K562 (cell line): ENCODE measurements around the gene RPH3AL. TPM values are rescaled to one million over a fixed set of nuclear protein-coding genes. Genes with fewer than 3 reads are reported as not detected.

Experiments
- ATAC-seq: fragments of 200-7000 bp; cut with Tn5 transposase; 3 replicates; pipeline ENCODE4 v1.9.1; 2020; ENCODE audit warnings: moderate library complexity
- BruUV-seq: library from RNA; stranded (reverse); fragments of 400-500 nt; replicated peaks from 2 replicates; lab custom pipeline; 2021; lab: Mats Ljungman, UMichigan
- CTCF ChIA-PET: fragments of 300-600 bp; formaldehyde crosslinking; extraction: SDS; loops from one replicate; lab custom pipeline; 2021; ENCODE audit warnings: low intra/inter-chr PET ratio; lab: Yijun Ruan, JAX
- POLR2A ChIA-PET: fragments of 300-600, 350-650 bp; sonication (Branson Sonifier 250); formaldehyde crosslinking; extraction: SDS; loops from one replicate; lab custom pipeline; 2021; ENCODE audit warnings: antibody characterized with exemption, inconsistent platforms; lab: Yijun Ruan, JAX
- DNase-seq, 4 experiments: peaks; one replicate each; pipeline versions ENCODE4 v3.0.0 to v3.0.0-alpha.2; 2011 to 2018; ENCODE audit warnings: low spot score in 3 of 4, mixed read lengths in 3 of 4; ENCODE audit errors: extremely low read depth in 1 of 4
- FAIRE-seq: peaks from 2 replicates; lab custom pipeline; 2011; peaks lifted over from hg19 to GRCh38; lab: Jason Lieb, UNC
- H2AFZ ChIP-seq: 2 replicates; pipeline ENCODE4 v1.6.0; 2011; ENCODE audit warnings: low read depth, low read length, control low read depth, inconsistent platforms
- H3K27ac ChIP-seq: fragments of 200-600 bp; 3 replicates; pipeline ENCODE4 v1.8.0; 2011; ENCODE audit warnings: low read depth, mild to moderate bottlenecking, control low read depth, inconsistent platforms, low read length, moderate library complexity, mixed read lengths; ENCODE audit errors: extremely low read depth
- H3K27me3 ChIP-seq, 2 experiments: fragments of 300-600 bp in 1 of 2; 2 replicates in 1 of 2; 3 replicates in 1 of 2; pipeline versions ENCODE4 v1.6.0 to v1.8.0; 2011; ENCODE audit warnings: inconsistent platforms in 2 of 2, low read length in 2 of 2, mild to moderate bottlenecking in 1 of 2, mixed read lengths in 1 of 2, moderate library complexity in 1 of 2; ENCODE audit not compliant: control insufficient read depth in 2 of 2, insufficient read depth in 2 of 2
- H3K36me3 ChIP-seq: fragments of 300-600 bp; 3 replicates; pipeline ENCODE4 v1.8.0; 2011; ENCODE audit warnings: mild to moderate bottlenecking, low read length, inconsistent platforms; ENCODE audit not compliant: control insufficient read depth, insufficient read depth
- H3K4me1 ChIP-seq, 2 experiments: fragments of 200-600 bp in 1 of 2; replicated peaks in 1 of 2; 2 replicates in 1 of 2; 3 replicates in 1 of 2; pipeline versions ENCODE4 v1.5.1 to v1.8.0; 2011; ENCODE audit warnings: inconsistent platforms in 2 of 2, low read length in 2 of 2, mild to moderate bottlenecking in 1 of 2, mixed read lengths in 1 of 2, moderate library complexity in 1 of 2; ENCODE audit not compliant: control insufficient read depth in 2 of 2, insufficient read depth in 2 of 2
- H3K4me2 ChIP-seq: 2 replicates; pipeline ENCODE4 v1.6.1; 2011; ENCODE audit warnings: low read length, control low read depth, inconsistent platforms, mixed read lengths; ENCODE audit not compliant: insufficient read depth
- H3K4me3 ChIP-seq: fragments of 200-600 bp; sonication (generic), shearing (Covaris generic); 2 replicates; pipeline ENCODE4 v1.5.1; 2016; ENCODE audit warnings: control low read depth, inconsistent platforms
- H3K79me2 ChIP-seq: fragments of 200-600 bp; 3 replicates; pipeline ENCODE4 v1.8.0; 2011; ENCODE audit warnings: low read length, inconsistent platforms; ENCODE audit not compliant: control insufficient read depth, insufficient read depth
- H3K9ac ChIP-seq, 2 experiments: 2 replicates each; pipeline versions ENCODE4 v1.6.0 to v1.6.1; 2011; ENCODE audit warnings: low read depth in 2 of 2, low read length in 2 of 2, control low read depth in 1 of 2, inconsistent platforms in 1 of 2, mild to moderate bottlenecking in 1 of 2, mixed read lengths in 1 of 2; ENCODE audit not compliant: insufficient read depth in 1 of 2
- H3K9me1 ChIP-seq: one replicate; pipeline ENCODE4 v1.6.0; 2011; ENCODE audit warnings: inconsistent platforms, mild to moderate bottlenecking, low read length, moderate library complexity; ENCODE audit not compliant: control insufficient read depth, insufficient read depth
- H3K9me3 ChIP-seq: replicated peaks from 2 replicates; pipeline ENCODE4 v1.5.1; 2011; ENCODE audit warnings: low read depth, low read length, inconsistent platforms; ENCODE audit not compliant: control insufficient read depth, insufficient read depth
- H4K20me1 ChIP-seq: replicated peaks from 2 replicates; pipeline ENCODE4 v1.6.1; 2011; ENCODE audit warnings: low read length, inconsistent platforms, mixed read lengths; ENCODE audit not compliant: control insufficient read depth, insufficient read depth
- CEBPG ChIP-seq, 3 experiments: fragments of 200-800 bp in 1 of 3; sonication (Bioruptor generic) in 1 of 3; sonication (generic) in 1 of 3; formaldehyde crosslinking in 1 of 3; IDR thresholded peaks in 2 of 3; conservative IDR thresholded peaks in 1 of 3; 2 replicates each; pipeline versions ENCODE4 v1.6.1 to v1.8.0; 2016 to 2022; ENCODE audit warnings: missing compliant biosample characterization in 2 of 3, missing genetic modification characterization in 2 of 3, mild to moderate bottlenecking in 1 of 3, missing genetic modification reagents in 1 of 3
- CREB3L1 ChIP-seq: fragments of 450-650 bp; IDR thresholded peaks from 2 replicates; pipeline ENCODE4 v1.6.1; 2014; ENCODE audit warnings: low read depth, mild to moderate bottlenecking, moderate library complexity, borderline replicate concordance
- CTBP1 ChIP-seq: fragments of 450-650 bp; IDR thresholded peaks from 2 replicates; pipeline ENCODE4 v1.6.1; 2016; ENCODE audit warnings: borderline replicate concordance
- TCF7 ChIP-seq: sonication (generic); IDR thresholded peaks from 2 replicates; pipeline ENCODE4 v1.6.1; 2016; ENCODE audit warnings: antibody characterized with exemption, borderline replicate concordance
- USF2 ChIP-seq: sonication (generic); formaldehyde crosslinking; IDR thresholded peaks from 2 replicates; pipeline ENCODE4 v1.5.0; 2020; ENCODE audit warnings: missing genetic modification reagents
- WGBS: fragments of 100-300 bp; shearing (Covaris generic); methylation state at CpG from one replicate; pipeline ENCODE4 v1.1.6; 2016; ENCODE audit warnings: low coverage, mixed read lengths; ENCODE audit not compliant: insufficient coverage; ENCODE audit errors: missing lambda C conversion rate; 5-methylcytosine and 5-hydroxymethylcytosine counted together
- in situ Hi-C: fragments of 300-500 bp; cut with MboI; formaldehyde crosslinking; loops from 4 replicates; pipeline ENCODE4 v1.15.0; 2018; ENCODE audit warnings: inconsistent platforms, mixed read lengths
- intact Hi-C: fragments of 100-400 bp; cut with micrococcal nuclease; formaldehyde crosslinking; loops from 2 replicates; pipeline ENCODE4 v1.14.2; 2022
- polyA plus RNA-seq, 8 experiments: library from polyadenylated mRNA; depleted of rRNA in 4 of 8; stranded (reverse) in 5 of 8; unstranded in 3 of 8; fragments of >200 nt; fragmentation: Nextera tagmentation in 2 of 8; fragmentation: Illumina TruSeq in 1 of 8; extraction: Ambion mirVana in 2 of 8; extraction: Trizol in 1 of 8; gene quantifications; 2 replicates each; pipeline versions ENCODE4 v1.2.1 to v1.2.3, GENCODE V29; 2011 to 2014; ENCODE audit warnings: inconsistent platforms in 1 of 8, missing spikeins in 1 of 8
- total RNA-seq, 7 experiments: library from RNA; depleted of rRNA in 6 of 7; stranded (reverse); fragments of >200 nt in 6 of 7; fragmentation: Illumina TruSeq in 2 of 7; extraction: Trizol in 2 of 7; gene quantifications; 2 replicates each; pipeline versions ENCODE4 v1.2.1 to v1.2.3, GENCODE V29; 2011 to 2021; ENCODE audit warnings: low replicate concordance in 1 of 7

Gene RPH3AL
- total and polyA plus RNA-seq, 9 of the 15 experiments (the other 6 are each of a cell fraction or from before 2014, with no cell fraction given): 0.18 to 1.7 (median 0.39) TPM

GRCh38 chr17:178292-179065 lies 174.1 kb downstream of the RPH3AL start (continued):
- TF ChIP-seq CEBPG (CRISPR knock-in tag; IDR thresholded peaks at IDR 0.05) (no peak), CEBPG (tag; conservative IDR thresholded peaks at IDR 0.05 in 1 of 2, IDR thresholded peaks at IDR 0.05 in 1 of 2) (no peak), CREB3L1 (no peak)

GRCh38 chr17:177762-178161 lies 174.8 kb downstream of the RPH3AL start:
- DNase-seq: no peak
- ChIA-PET POLR2A (no interaction called here), CTCF (no interaction called here)
- WGBS: 0% methylated on average over 5 of the region's 6 CpGs
- H3K36me3 ChIP-seq: no peaks in the 10 kb centered on the region
- H3K4me1 ChIP-seq: no peaks in the 10 kb centered on the region
- H3K27ac ChIP-seq: no peak overlapping the region
- intact Hi-C loops: no loop called here
- H3K9me3 ChIP-seq: no peaks in the 10 kb centered on the region
- no peaks in the 10 kb centered on the region for H4K20me1 ChIP-seq
- H3K27me3 ChIP-seq: peaks cover 0 to 36% of the 10 kb centered on the region in 2 experiments; a peak in 2 of 5 replicates
- no peak overlapping the region for H3K4me2 ChIP-seq
- no peak for TF ChIP-seq CTBP1
- peak; percentile 32 for TF ChIP-seq USF2 (CRISPR knock-in tag)
- no peak for TF ChIP-seq TCF7
- ATAC-seq: no peak
- H3K9ac ChIP-seq: no peak overlapping the region
- BruUV-seq: no TSS peak
- H3K4me3 ChIP-seq: no peak overlapping the region
- no peaks in the 10 kb centered on the region for H3K9me1 ChIP-seq
- FAIRE-seq: no peak
- in situ Hi-C loops: no loop called here
- H3K79me2 ChIP-seq: no peaks in the 10 kb centered on the region
- H2AFZ ChIP-seq: no peak overlapping the region
